CD14-positive monocyte (primary cell): ENCODE results near the gene PTAFR. TPM values are rescaled to one million over a fixed set of nuclear protein-coding genes. Genes with fewer than 3 reads are reported as not detected.

ENCODE experiments used
- DNase-seq, 3 donors: peaks; one replicate each; pipeline ENCODE4 v3.0.0-alpha.2; 2011 to 2022
- H2AFZ ChIP-seq: 2 replicates; pipeline ENCODE4 v1.6.0; 2012; ENCODE audit warnings: mild to moderate bottlenecking, low read depth, low read length, inconsistent platforms; ENCODE audit not compliant: insufficient read depth, poor library complexity, severe bottlenecking
- H3K27ac ChIP-seq, 2 donors: 1 replicate in 1 of 2; 2 replicates in 1 of 2; pipeline ENCODE4 v1.5.1; 2012 to 2013; ENCODE audit warnings: low read length in 2 of 2, control low read depth in 1 of 2, inconsistent platforms in 1 of 2, low read depth in 1 of 2, mild to moderate bottlenecking in 1 of 2
- H3K27me3 ChIP-seq, 2 donors: one replicate each; pipeline versions ENCODE4 v1.6.0 to v1.6.1; 2011 to 2013; ENCODE audit warnings: low read length in 2 of 2; ENCODE audit not compliant: control insufficient read depth in 2 of 2, insufficient read depth in 2 of 2
- H3K36me3 ChIP-seq, 2 donors: replicated peaks in 1 of 2; 1 replicate in 1 of 2; 2 replicates in 1 of 2; pipeline versions ENCODE4 v1.5.1 to v1.6.1; 2012 to 2013; ENCODE audit warnings: low read length in 2 of 2, control low read depth in 1 of 2, inconsistent platforms in 1 of 2, mild to moderate bottlenecking in 1 of 2; ENCODE audit not compliant: insufficient read depth in 2 of 2, control insufficient read depth in 1 of 2
- H3K4me1 ChIP-seq, 2 donors: 1 replicate in 1 of 2; 2 replicates in 1 of 2; pipeline versions ENCODE4 v1.5.1 to v1.6.1; 2012 to 2013; ENCODE audit warnings: low read length in 2 of 2, control low read depth in 1 of 2, inconsistent platforms in 1 of 2, mild to moderate bottlenecking in 1 of 2, moderate library complexity in 1 of 2; ENCODE audit not compliant: insufficient read depth in 2 of 2, control insufficient read depth in 1 of 2
- H3K4me2 ChIP-seq: replicated peaks from 2 replicates; pipeline ENCODE3; 2012; ENCODE audit warnings: low read length, moderate library complexity, mild to moderate bottlenecking; ENCODE audit not compliant: poor library complexity, severe bottlenecking; ENCODE audit errors: extremely low read depth
- H3K4me3 ChIP-seq, 3 experiments: fragments of 200-600 bp in 1 of 3; sonication (generic) in 1 of 3; replicated peaks in 1 of 3; 1 replicate in 2 of 3; 2 replicates in 1 of 3; pipeline ENCODE4 v1.5.1; 2011 to 2013; ENCODE audit warnings: low read length in 3 of 3, mild to moderate bottlenecking in 3 of 3, control low read depth in 2 of 3, low read depth in 2 of 3, inconsistent platforms in 1 of 3, moderate library complexity in 1 of 3
- H3K79me2 ChIP-seq: 2 replicates; pipeline ENCODE4 v1.6.0; 2012; ENCODE audit warnings: mild to moderate bottlenecking, control low read depth, inconsistent platforms, low read length, moderate library complexity; ENCODE audit not compliant: insufficient read depth
- H3K9ac ChIP-seq: 2 replicates; pipeline ENCODE4 v1.6.0; 2017; ENCODE audit warnings: low read length, mild to moderate bottlenecking; ENCODE audit not compliant: insufficient read depth, poor library complexity, severe bottlenecking
- H3K9me3 ChIP-seq, 2 donors: replicated peaks in 1 of 2; 1 replicate in 1 of 2; 2 replicates in 1 of 2; pipeline versions ENCODE4 v1.5.1 to v1.6.1; 2012 to 2013; ENCODE audit warnings: low read length in 2 of 2, control low read depth in 1 of 2; ENCODE audit not compliant: control insufficient read depth in 1 of 2, insufficient read depth in 1 of 2
- H4K20me1 ChIP-seq: 2 replicates; pipeline ENCODE4 v1.6.0; 2012; ENCODE audit warnings: mild to moderate bottlenecking, low read length, control low read depth, moderate library complexity; ENCODE audit not compliant: insufficient read depth
- H3K27ac Mint-ChIP-seq, 7 donors: one replicate each; pipeline ENCODE4 v1.8.0; 2020; ENCODE audit warnings: mild to moderate bottlenecking in 7 of 7, mixed read lengths in 7 of 7, moderate library complexity in 6 of 7, inconsistent platforms in 2 of 7
- H3K27me3 Mint-ChIP-seq, 3 donors: one replicate each; pipeline ENCODE4 v1.8.0; 2021 to 2022; ENCODE audit warnings: low read depth in 3 of 3, mild to moderate bottlenecking in 3 of 3, mixed read lengths in 3 of 3, moderate library complexity in 3 of 3, inconsistent platforms in 1 of 3
- H3K36me3 Mint-ChIP-seq, 2 donors: one replicate each; pipeline ENCODE4 v1.8.0; 2020; ENCODE audit warnings: mixed read lengths in 2 of 2, inconsistent platforms in 1 of 2, mild to moderate bottlenecking in 1 of 2
- H3K4me1 Mint-ChIP-seq: one replicate; pipeline ENCODE4 v1.8.0; 2020; ENCODE audit warnings: mild to moderate bottlenecking, mixed read lengths
- H3K4me3 Mint-ChIP-seq, 2 donors: one replicate each; pipeline ENCODE4 v1.8.0; 2020; ENCODE audit warnings: mild to moderate bottlenecking in 2 of 2, mixed read lengths in 2 of 2, moderate library complexity in 1 of 2
- H3K9me3 Mint-ChIP-seq, 7 donors: one replicate each; pipeline ENCODE4 v1.8.0; 2020 to 2022; ENCODE audit warnings: mixed read lengths in 7 of 7, mild to moderate bottlenecking in 6 of 7, moderate library complexity in 6 of 7, inconsistent platforms in 2 of 7
- CTCF ChIP-seq: fragments of 200-600 bp; IDR thresholded peaks from one replicate; pipeline ENCODE4 v1.8.0; 2022; ENCODE audit warnings: antibody characterized with exemption, mild to moderate bottlenecking
- WGBS: methylation state at CpG from one replicate; pipeline ENCODE4 v1.1.5; 2013; ENCODE audit warnings: missing lambda C conversion rate; ENCODE audit not compliant: insufficient coverage; 5-methylcytosine and 5-hydroxymethylcytosine counted together
- intact Hi-C, 2 donors: fragments of 100-400 bp; cut with micrococcal nuclease; formaldehyde crosslinking; loops; one replicate each; pipeline versions ENCODE4 v1.15.0 to v1.15.1; 2023
- polyA plus RNA-seq, 3 donors: library from polyadenylated mRNA; depleted of rRNA in 1 of 3; unstranded in 2 of 3; stranded (reverse) in 1 of 3; fragments of 300-500 nt in 2 of 3; fragments of >200 nt in 1 of 3; fragmentation: Illumina TruSeq in 2 of 3; gene quantifications; 1 replicate in 2 of 3; 2 replicates in 1 of 3; pipeline ENCODE4 v1.2.3, GENCODE V29; 2012 to 2021

The PTAFR gene
- polyA plus RNA-seq, 3 donors: 115 to 347 (median 331) TPM

GRCh38 chr1:28139025-28139712, 37.3 kb downstream of the PTAFR start:
- Histone ChIP-seq H3K9me3 (no peaks in the 10 kb centered on the region), H3K79me2 (no peaks in the 10 kb centered on the region), H4K20me1 (no peaks in the 10 kb centered on the region), H3K9ac (peak overlapping the region; percentile 32), H2AFZ (no peak overlapping the region), H3K4me3 (no peak overlapping the region), H3K4me2 (peak overlapping the region; percentile 21), H3K27me3 (no peaks in the 10 kb centered on the region), H3K4me1 (peaks cover 74 to 86% of the 10 kb centered on the region in 2 donors), H3K36me3 (no peaks in the 10 kb centered on the region), H3K27ac (peak overlapping the region; percentile 72 to 84)
- H3K27me3 Mint-ChIP-seq: peaks cover 0 to 3% (median 1%) of the 10 kb centered on the region in 3 donors
- 50% methylated on average over 2 of the region's 7 CpGs for WGBS
- H3K4me1 Mint-ChIP-seq: peaks cover 78% of the 10 kb centered on the region
- peak overlapping the region in 1 of 2 donors; percentile 44 for H3K4me3 Mint-ChIP-seq
- intact Hi-C loops: loop anchor here (2.0 to 5.0 kb wide), 3 partner anchors 24 to 47 kb away; no protein-coding TSS in a partner anchor
- peaks cover 0 to 3% of the 10 kb centered on the region in 2 donors for H3K36me3 Mint-ChIP-seq
- TF ChIP-seq CTCF: no peak
- H3K27ac Mint-ChIP-seq: peak overlapping the region; percentile 96 to 100 (median 99)
- DNase-seq: peak; percentile 94 to 98 (median 98)
- H3K9me3 Mint-ChIP-seq: peaks cover 0 to 3% (median 0%) of the 10 kb centered on the region in 7 donors

GRCh38 chr1:28136922-28137613, 39.4 kb downstream of the PTAFR start:
- Histone ChIP-seq H3K27me3 (no peaks in the 10 kb centered on the region), H2AFZ (no peak overlapping the region), H4K20me1 (no peaks in the 10 kb centered on the region), H3K9ac (no peak overlapping the region), H3K27ac (peak overlapping the region in 1 of 2 donors; percentile 87), H3K4me1 (peaks cover 77 to 93% of the 10 kb centered on the region in 2 donors), H3K4me2 (no peak overlapping the region), H3K4me3 (peak overlapping the region in 1 of 3 experiments; percentile 49), H3K79me2 (no peaks in the 10 kb centered on the region), H3K9me3 (no peaks in the 10 kb centered on the region), H3K36me3 (no peaks in the 10 kb centered on the region)
- no peak for TF ChIP-seq CTCF
- Mint-ChIP-seq H3K9me3 (peaks cover 0 to 1% (median 0%) of the 10 kb centered on the region in 7 donors), H3K4me1 (peaks cover 82% of the 10 kb centered on the region), H3K27me3 (peaks cover 0 to 1% (median under 1%) of the 10 kb centered on the region in 3 donors), H3K36me3 (peaks cover 2 to 6% of the 10 kb centered on the region in 2 donors), H3K27ac (peak overlapping the region; percentile 92 to 100 (median 98)), H3K4me3 (no peak overlapping the region)
- DNase-seq: peak in 1 of 3 donors; percentile 72
- 38% methylated on average over 1 of the region's 4 CpGs for WGBS
- intact Hi-C loops: loop anchor here (5.0 kb wide), 2 partner anchors 35 to 45 kb away; no protein-coding TSS in a partner anchor
